HG03565 (cell line): ENCODE data around the gene LURAP1L.
"Not testable (repeated sequence)": the region's sequence is repeated elsewhere in the genome, so short reads cannot be mapped to it uniquely, and the experiment has no call there.

Experiments used
- ATAC-seq: cut with Tn5 transposase; IDR thresholded peaks from one replicate; pipeline ENCODE4 v1.9.1; 2021; ENCODE audit warnings: mild to moderate bottlenecking, moderate library complexity; ENCODE audit not compliant: unreplicated experiment

Gene LURAP1L

DNA sequence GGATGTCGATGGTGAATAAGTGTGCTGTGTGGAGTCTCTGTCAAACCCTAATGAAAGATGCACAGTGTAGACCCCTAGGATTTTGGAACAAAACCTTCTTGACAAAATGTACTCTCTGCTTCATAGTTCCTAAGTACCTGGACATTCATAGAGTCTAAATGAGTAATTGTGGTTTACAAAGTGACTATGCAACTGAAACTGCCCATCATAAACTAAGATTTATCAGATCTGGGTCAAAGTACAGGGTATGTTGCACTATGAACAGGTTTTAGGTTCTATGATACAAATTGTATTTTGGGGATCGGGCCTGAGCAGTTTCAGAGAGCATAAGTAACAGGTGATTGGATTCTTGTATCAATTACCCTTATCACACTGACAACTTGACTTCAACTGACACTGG is 79.4 kb downstream of the LURAP1L start:
- no peak for ATAC-seq

DNA sequence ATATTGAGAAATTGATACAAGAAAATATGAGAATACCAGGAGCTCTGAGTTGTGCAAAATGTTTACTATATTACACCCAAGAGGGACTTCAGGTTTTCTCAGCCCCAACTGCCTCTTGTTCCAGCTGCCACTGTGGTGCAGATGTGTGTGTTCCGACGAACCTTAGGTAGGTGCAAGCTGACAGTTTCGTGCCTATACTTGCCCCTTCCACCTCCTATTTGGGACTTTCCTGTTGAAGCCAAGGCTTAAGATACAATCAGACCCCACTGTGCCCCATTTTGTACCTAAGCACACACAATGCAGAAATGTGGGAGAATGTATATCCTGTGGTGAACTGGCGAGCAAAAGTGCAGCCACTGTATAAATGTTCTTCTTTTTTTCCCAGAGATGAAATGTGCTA is 80.2 kb downstream of the LURAP1L start:
- ATAC-seq: no peak

DNA sequence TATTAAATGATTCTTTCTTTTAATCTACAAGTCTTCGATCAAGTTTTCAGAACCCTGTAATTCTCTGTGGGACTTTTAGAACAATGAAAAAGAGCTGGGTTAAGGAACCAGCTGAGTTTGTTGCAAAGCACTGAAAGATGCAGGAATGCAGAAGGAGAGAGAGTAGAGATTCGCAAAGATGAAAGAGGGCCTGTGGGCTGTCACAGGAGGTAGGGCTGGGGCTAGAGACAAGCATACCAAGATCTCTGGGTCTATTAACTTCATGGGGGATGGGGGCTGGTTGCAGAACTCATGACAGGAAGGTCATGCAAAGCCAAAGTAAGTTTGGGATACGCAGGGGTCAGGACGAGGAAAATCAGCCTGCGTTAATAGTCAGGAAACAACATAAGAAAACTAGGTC is 81.8 kb downstream of the LURAP1L start:
- ATAC-seq: no peak

DNA sequence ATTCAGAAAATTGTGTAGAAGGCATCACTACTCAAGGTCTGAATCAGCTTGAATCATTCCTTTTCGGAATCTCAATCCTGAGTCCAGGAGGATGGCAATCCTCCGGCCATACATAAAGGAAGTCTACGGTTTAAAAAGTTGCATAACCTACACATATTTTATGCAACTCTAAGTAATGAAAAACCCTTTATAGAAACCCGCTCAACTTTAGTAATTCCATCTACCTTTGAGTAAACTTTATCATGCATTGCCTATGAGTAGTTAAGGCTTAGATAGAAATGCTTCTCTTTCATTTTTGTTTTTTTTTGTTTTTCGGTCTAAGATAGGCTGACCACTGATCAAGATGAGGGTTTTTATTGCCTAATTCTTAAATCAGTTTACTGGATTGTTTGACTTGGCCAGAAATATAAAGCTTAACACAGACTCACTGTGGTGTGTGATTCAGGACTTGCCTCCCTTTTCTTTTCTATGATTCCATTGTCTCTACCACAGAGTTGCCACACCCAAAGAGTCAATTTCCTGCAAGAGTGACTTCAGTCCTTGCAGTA is 85.0 kb downstream of the LURAP1L start:
- ATAC-seq: no peak

DNA sequence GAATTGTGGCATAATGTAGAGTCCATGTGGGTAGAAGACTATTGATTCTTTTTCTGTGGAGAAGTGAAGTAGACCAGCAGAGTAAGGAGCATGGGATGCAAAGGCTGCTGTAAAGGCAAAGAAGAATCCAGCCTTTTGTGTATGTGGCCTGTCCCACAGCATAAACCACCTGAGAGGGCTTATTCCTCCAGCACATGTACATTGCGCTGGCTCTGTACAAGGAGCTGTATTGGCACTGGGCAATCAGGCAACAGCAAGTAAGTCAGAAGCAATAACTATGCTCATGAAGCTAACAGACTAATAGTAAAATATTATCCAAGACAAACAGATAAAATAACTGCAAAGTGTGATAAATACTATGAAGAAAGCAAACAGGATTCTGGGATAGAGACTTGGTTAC is 86.2 kb downstream of the LURAP1L start:
- no peak for ATAC-seq

DNA sequence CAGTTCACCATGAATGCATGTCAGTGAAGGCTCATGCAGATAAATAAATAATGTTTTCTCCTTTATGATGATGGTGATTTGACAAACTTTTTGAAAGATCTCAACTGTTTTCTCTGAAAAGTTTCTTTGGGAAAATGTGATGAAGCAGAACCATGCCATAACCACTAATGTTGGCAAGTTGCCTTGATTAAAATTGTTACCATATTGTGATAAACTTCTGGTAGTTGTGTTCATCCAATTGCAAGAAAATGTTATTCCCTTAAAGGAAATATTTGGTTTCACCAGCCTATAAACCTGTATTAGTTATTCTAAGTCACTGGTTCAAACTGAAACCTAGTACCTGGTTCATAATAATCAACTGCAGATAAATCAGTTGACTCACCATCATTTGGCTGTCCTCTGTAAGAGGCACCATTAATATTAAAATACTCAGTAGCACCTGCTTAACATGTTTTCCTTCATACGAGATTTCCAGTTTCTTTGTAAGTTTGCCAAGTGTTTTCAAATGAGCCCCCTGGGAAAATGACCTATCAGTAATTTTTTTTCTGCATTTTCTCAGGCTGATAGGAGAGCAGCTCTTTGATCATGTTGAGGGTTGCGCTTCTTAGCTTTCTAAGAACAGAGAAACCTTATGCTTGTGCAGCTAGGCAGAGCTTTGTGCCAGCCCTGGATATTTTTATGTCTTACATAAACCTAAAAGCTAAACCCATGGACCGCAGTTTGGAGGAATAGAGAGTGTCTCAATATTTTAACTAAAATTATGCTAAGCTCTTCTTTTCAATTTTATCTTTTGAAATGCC is 88.0 kb downstream of the LURAP1L start:
- no peak for ATAC-seq

DNA sequence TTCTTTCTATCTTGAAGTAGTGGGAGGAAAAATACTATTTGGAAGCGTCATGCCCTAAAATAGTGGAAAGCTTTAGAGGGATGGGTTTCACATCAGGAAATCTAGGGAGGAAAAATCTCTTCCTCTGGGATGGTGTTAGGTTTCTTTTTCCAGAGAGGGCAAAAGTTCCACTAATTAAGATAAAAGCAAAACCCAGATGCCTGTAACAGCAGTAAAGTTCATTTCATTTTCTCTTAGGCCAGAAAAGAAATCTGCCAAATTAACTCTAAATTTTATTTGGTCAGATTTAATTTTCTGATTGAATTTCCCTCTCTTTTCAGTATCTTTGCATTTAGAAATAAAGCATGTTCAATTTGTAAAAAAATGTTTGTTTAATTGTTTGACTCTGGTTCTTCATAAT is 88.8 kb downstream of the LURAP1L start:
- no peak for ATAC-seq

DNA sequence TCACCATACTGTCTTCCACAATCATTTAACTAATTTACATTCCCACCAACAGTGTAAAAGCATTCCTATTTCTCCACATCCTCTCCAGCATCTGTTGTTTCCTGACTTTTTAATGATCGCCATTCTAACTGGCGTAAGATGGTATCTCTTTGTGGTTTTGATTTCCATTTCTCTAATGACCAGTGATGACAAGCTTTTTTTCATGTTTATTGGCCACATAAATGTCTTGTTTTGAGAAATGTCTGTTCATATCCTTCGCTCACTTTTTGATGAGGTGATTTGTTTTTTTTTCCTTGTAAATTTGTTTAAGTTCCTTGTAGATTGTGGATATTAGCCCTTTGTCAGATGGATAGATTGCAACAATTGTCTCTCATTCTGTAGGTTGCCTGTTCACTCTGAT is 90.6 kb downstream of the LURAP1L start:
- not testable (repeated sequence) for ATAC-seq
